ENCODE results near the gene TMEM35A.
A peak's percentile ranks its signal among the peaks of the same experiment; 100 is the strongest.

Gene TMEM35A

GRCh38 chrX:101078716-101079598 is at the start of gene TMEM35A:
Gene TMEM35A, plus strand, starts transcription at chrX:101078879. Its CDS starts 124 bp downstream, at chrX:101079003.
- Mint-ChIP-seq H3K9me3 (peaks cover 13% of the 10 kb centered on the region), H3K4me3 (peak within 1 kb of the TSS; percentile 84 to 88 (median 85)), H3K27ac (no peak within 1 kb of the TSS), H3K4me1 (peaks cover 11% of the 10 kb centered on the region), H3K36me3 (ENCODE audit: low read depth) (no peaks in the 10 kb centered on the region), H3K27me3 (ENCODE audit: low read depth) (peaks cover 4% of the 10 kb centered on the region)
- no peak for TF ChIP-seq CTCF (IDR thresholded peaks at IDR 0.05; ENCODE audit: unreplicated experiment in 3 of 3)

- Mint-ChIP-seq H3K27ac (no peak overlapping the region), H3K27me3 (ENCODE audit: low read depth) (no peaks in the 10 kb centered on the region), H3K4me3 (no peak overlapping the region), H3K36me3 (ENCODE audit: low read depth) (peaks cover 27% of the 10 kb centered on the region), H3K4me1 (no peaks in the 10 kb centered on the region), H3K9me3 (peaks cover 15% of the 10 kb centered on the region)
- TF ChIP-seq CTCF (IDR thresholded peaks at IDR 0.05; ENCODE audit: unreplicated experiment in 3 of 3) = no peak
Observed at GRCh38 chrX:101029665-101030064, 49.0 kb upstream of the TMEM35A start.

DNA sequence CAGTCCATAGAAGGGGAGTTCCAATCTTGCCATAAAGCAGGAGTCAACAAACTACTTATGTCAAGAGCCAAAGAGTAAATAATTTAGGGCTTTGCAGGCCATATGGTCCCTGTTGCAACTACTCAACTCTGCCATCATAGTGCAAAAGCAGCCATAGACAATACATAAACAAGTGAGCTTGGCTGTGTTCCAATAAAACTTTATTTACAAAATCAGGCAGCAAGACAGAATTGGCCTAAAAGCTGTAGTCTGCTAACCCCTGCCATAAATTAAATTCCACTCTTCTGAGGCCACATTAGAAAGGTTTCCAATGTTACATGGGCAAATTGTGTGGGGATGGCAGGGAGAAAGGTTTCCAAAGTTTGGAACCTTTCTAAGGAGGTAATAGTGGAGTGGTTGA is 41.4 kb upstream of the TMEM35A start:
- Mint-ChIP-seq H3K4me3 (no peak overlapping the region), H3K9me3 (peaks cover 6% of the 10 kb centered on the region), H3K27me3 (ENCODE audit: low read depth) (no peaks in the 10 kb centered on the region), H3K36me3 (ENCODE audit: low read depth) (peaks cover 10% of the 10 kb centered on the region), H3K27ac (no peak overlapping the region), H3K4me1 (no peaks in the 10 kb centered on the region)
- no peak for TF ChIP-seq CTCF (IDR thresholded peaks at IDR 0.05; ENCODE audit: unreplicated experiment in 3 of 3)

DNA sequence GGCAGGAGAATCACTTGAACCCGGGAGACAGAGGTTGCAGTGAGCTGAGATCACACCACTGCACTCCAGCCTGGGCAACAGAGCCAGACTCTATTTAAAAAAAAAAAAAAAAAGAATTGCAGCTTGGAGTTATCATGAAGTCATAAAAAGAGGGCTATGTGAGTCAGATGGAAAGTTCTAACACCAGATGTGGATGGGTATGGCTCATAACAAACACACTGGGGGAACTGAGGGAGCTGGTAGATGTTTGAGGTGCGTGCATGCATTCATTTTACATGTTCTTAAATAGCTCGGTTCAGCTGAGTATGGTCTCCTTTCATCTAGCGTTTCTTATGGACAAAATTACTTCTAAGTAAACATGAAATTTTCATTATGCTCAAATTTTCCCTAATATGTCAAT is 38.5 kb upstream of the TMEM35A start:
- Mint-ChIP-seq H3K4me3 (no peak overlapping the region), H3K27me3 (ENCODE audit: low read depth) (no peaks in the 10 kb centered on the region), H3K27ac (no peak overlapping the region), H3K36me3 (ENCODE audit: low read depth) (peaks cover 15% of the 10 kb centered on the region), H3K9me3 (peaks cover 13% of the 10 kb centered on the region), H3K4me1 (no peaks in the 10 kb centered on the region)
- TF ChIP-seq CTCF (IDR thresholded peaks at IDR 0.05; ENCODE audit: unreplicated experiment in 3 of 3) = no peak

GRCh38 chrX:101051153-101051548 is 27.5 kb upstream of the TMEM35A start:
- Mint-ChIP-seq H3K4me3 (peak overlapping the region; percentile 83 to 92 (median 91)), H3K4me1 (no peaks in the 10 kb centered on the region), H3K9me3 (peaks cover 2% of the 10 kb centered on the region), H3K36me3 (ENCODE audit: low read depth) (peaks cover 4% of the 10 kb centered on the region), H3K27ac (peak overlapping the region; percentile 82 to 89 (median 83)), H3K27me3 (ENCODE audit: low read depth) (no peaks in the 10 kb centered on the region)
- TF ChIP-seq CTCF (IDR thresholded peaks at IDR 0.05; ENCODE audit: unreplicated experiment in 3 of 3) = no peak

All from nephron (organoid).